Right atrium auricular region (tissue), 2 donors: Measurements from ENCODE around the gene ZNF10. TPM values are rescaled to one million over a fixed set of nuclear protein-coding genes. Genes with fewer than 3 reads are reported as not detected.

ENCODE experiments used
- DNase-seq: peaks from one replicate; pipeline ENCODE4 v3.0.0-alpha.2; 2019; ENCODE audit warnings: low spot score
- H3K27ac ChIP-seq, 2 donors: fragments of 200-600 bp; sonication (generic); 1 replicate in 1 of 2; 2 replicates in 1 of 2; pipeline ENCODE4 v1.5.1; 2016 to 2019
- H3K27me3 ChIP-seq, 2 donors: fragments of 200-600 bp; sonication (generic); one replicate each; pipeline versions ENCODE4 v1.5.1 to v1.6.0; 2017 to 2019
- H3K36me3 ChIP-seq: fragments of 200-600 bp; sonication (generic); one replicate; pipeline ENCODE4 v1.5.1; 2016
- H3K4me1 ChIP-seq, 2 donors: fragments of 200-600 bp; sonication (generic); one replicate each; pipeline versions ENCODE4 v1.5.1 to v1.6.0; 2017 to 2019
- H3K4me3 ChIP-seq, 2 donors: fragments of 200-600 bp; sonication (generic); 1 replicate in 1 of 2; 2 replicates in 1 of 2; pipeline ENCODE4 v1.5.1; 2017 to 2019; ENCODE audit warnings: mild to moderate bottlenecking in 1 of 2, moderate library complexity in 1 of 2
- H3K9me3 ChIP-seq, 2 donors: fragments of 200-600 bp; sonication (generic); one replicate each; pipeline ENCODE4 v1.5.1; 2019
- CTCF ChIP-seq, 2 donors: fragments of 200-600 bp; sonication (generic); IDR thresholded peaks; one replicate each; pipeline ENCODE4 v1.5.1; 2019; ENCODE audit warnings: antibody characterized with exemption in 2 of 2
- total RNA-seq, 2 donors: library from RNA; depleted of rRNA; stranded (reverse); fragments of >200 nt; gene quantifications; one replicate each; pipeline ENCODE4 v1.1.0, GENCODE V29; 2016

The ZNF10 gene
- total RNA-seq, 2 donors from 2014 or later = 6.8 to 9.8 TPM

GRCh38 chr12:133174901-133175300 lies 44.5 kb downstream of the ZNF10 start:
- Histone ChIP-seq H3K36me3 (no peaks in the 10 kb centered on the region), H3K4me3 (no peak overlapping the region), H3K27me3 (no peaks in the 10 kb centered on the region), H3K27ac (no peak overlapping the region), H3K9me3 (peaks cover 0 to 49% of the 10 kb centered on the region in 2 donors), H3K4me1 (no peaks in the 10 kb centered on the region)
- no peak for DNase-seq
- TF ChIP-seq CTCF (IDR thresholded peaks at IDR 0.05) = no peak

- H3K4me1 ChIP-seq = peaks cover 0 to 9% of the 10 kb centered on the region in 2 donors
- H3K4me3 ChIP-seq = no peak overlapping the region
- peaks cover 28% of the 10 kb centered on the region for H3K36me3 ChIP-seq
- TF ChIP-seq CTCF (IDR thresholded peaks at IDR 0.05) = no peak
- no peak overlapping the region for H3K27ac ChIP-seq
- no peaks in the 10 kb centered on the region for H3K27me3 ChIP-seq
- peaks cover 2 to 49% of the 10 kb centered on the region in 2 donors for H3K9me3 ChIP-seq
- no peak for DNase-seq
These were observed 50.2 kb downstream of the ZNF10 start for GRCh38 chr12:133180669-133181068.

- H3K27me3 ChIP-seq = no peaks in the 10 kb centered on the region
- peak; percentile 91 for DNase-seq
- peaks cover 35% of the 10 kb centered on the region for H3K36me3 ChIP-seq
- H3K4me3 ChIP-seq = peak within 1 kb of the TSS; percentile 84 to 88
- H3K9me3 ChIP-seq = peaks cover 6 to 50% of the 10 kb centered on the region in 2 donors
- H3K27ac ChIP-seq = peak within 1 kb of the TSS; percentile 57 to 79
- peaks cover 0 to 9% of the 10 kb centered on the region in 2 donors for H3K4me1 ChIP-seq
- TF ChIP-seq CTCF (IDR thresholded peaks at IDR 0.05) = peak; percentile 44 to 86
These were observed 51.0 kb downstream of the ZNF10 start, which contains the start of gene ZNF268 for GRCh38 chr12:133181238-133181959. TSS of gene ZNF268 (plus strand) at chr12:133181495. CDS start at chr12:133181998, 503 bp downstream.

- no peak overlapping the region for H3K27ac ChIP-seq
- no peak for TF ChIP-seq CTCF (IDR thresholded peaks at IDR 0.05)
- H3K9me3 ChIP-seq = peaks cover 50 to 100% of the 10 kb centered on the region in 2 donors
- no peak for DNase-seq
- H3K4me3 ChIP-seq = no peak overlapping the region
- H3K4me1 ChIP-seq = no peaks in the 10 kb centered on the region
- peaks cover 100% of the 10 kb centered on the region for H3K36me3 ChIP-seq
- H3K27me3 ChIP-seq = no peaks in the 10 kb centered on the region
These were observed 59.7 kb downstream of the ZNF10 start for GRCh38 chr12:133190176-133190575.

- peaks cover 92% of the 10 kb centered on the region for H3K36me3 ChIP-seq
- H3K4me1 ChIP-seq = no peaks in the 10 kb centered on the region
- no peak for DNase-seq
- H3K4me3 ChIP-seq = no peak overlapping the region
- peaks cover 49 to 92% of the 10 kb centered on the region in 2 donors for H3K9me3 ChIP-seq
- H3K27me3 ChIP-seq = no peaks in the 10 kb centered on the region
- H3K27ac ChIP-seq = no peak overlapping the region
- no peak for TF ChIP-seq CTCF (IDR thresholded peaks at IDR 0.05)
These were observed 62.4 kb downstream of the ZNF10 start for GRCh38 chr12:133192847-133193246.
